Measurements from ENCODE around the gene RPUSD1.

- no peak for TF ChIP-seq CTCF (IDR thresholded peaks at IDR 0.05)
- no peak for TF ChIP-seq EP300 (IDR thresholded peaks at IDR 0.05)
- no peak for TF ChIP-seq POLR2AphosphoS5 (IDR thresholded peaks at IDR 0.05)
- TF ChIP-seq POLR2A (IDR thresholded peaks at IDR 0.05): no peak
These were observed 11.4 kb downstream of the RPUSD1 start for GRCh38 chr16:776824-777223.

Measured in upper lobe of left lung (tissue), 4 donors.